ENCODE data around the gene NT5DC3. TPM values are rescaled to one million over a fixed set of nuclear protein-coding genes. Genes with fewer than 3 reads are reported as not detected.

The NT5DC3 gene
- total RNA-seq, 1 experiment from 2014 or later = 12.5 TPM

GRCh38 chr12:103748875-103749274 is 92.2 kb downstream of the NT5DC3 start:
- Mint-ChIP-seq H3K4me3 (no peak overlapping the region), H3K4me1 (peaks cover 10% of the 10 kb centered on the region), H3K9me3 (no peaks in the 10 kb centered on the region), H3K36me3 (no peaks in the 10 kb centered on the region), H3K27me3 (ENCODE audit: low read depth) (no peaks in the 10 kb centered on the region; the same call in 1 of the 2 replicates), H3K27ac (no peak overlapping the region)
- POLR2A ChIA-PET = no interaction called here
- CTCF ChIA-PET = no interaction called here
- no peak for ATAC-seq
- DNase-seq (ENCODE audit: low spot score) = no peak
- TF ChIP-seq, protein P1, sequence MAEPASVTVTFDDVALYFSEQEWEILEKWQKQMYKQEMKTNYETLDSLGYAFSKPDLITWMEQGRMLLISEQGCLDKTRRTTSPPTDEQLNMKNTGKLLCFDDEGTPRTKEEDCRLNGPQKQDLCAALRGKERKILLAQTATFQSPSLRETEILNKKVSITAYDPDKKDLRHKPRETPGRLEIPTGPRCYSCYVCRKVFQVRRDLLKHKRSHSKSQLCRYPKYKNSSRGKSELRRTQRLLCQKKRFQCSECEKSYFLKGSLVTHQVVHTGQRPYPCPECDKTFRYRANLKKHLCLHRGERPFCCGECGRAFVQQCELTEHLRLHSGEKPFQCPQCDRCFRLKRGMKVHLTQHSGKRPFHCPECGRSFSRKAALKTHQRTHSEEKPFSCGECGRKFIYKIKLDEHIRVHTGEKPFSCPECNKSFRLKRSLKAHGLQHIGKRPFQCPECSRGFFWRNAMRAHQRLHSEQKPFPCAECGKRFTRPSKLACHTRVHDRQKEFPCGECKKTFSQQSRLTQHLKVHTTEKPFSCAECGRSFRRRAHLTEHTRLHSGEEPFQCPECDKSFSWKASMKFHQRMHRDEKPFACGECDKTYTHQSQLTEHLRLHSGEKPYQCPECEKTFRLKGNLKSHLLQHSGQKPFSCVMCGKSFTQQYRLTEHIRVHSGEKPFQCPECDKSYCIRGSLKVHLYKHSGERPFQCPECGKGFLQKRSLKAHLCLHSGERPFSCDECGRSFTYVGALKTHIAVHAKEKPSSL (CRISPR knock-in tag; conservative IDR thresholded peaks at IDR 0.05) = no peak
- TF ChIP-seq, protein P2, sequence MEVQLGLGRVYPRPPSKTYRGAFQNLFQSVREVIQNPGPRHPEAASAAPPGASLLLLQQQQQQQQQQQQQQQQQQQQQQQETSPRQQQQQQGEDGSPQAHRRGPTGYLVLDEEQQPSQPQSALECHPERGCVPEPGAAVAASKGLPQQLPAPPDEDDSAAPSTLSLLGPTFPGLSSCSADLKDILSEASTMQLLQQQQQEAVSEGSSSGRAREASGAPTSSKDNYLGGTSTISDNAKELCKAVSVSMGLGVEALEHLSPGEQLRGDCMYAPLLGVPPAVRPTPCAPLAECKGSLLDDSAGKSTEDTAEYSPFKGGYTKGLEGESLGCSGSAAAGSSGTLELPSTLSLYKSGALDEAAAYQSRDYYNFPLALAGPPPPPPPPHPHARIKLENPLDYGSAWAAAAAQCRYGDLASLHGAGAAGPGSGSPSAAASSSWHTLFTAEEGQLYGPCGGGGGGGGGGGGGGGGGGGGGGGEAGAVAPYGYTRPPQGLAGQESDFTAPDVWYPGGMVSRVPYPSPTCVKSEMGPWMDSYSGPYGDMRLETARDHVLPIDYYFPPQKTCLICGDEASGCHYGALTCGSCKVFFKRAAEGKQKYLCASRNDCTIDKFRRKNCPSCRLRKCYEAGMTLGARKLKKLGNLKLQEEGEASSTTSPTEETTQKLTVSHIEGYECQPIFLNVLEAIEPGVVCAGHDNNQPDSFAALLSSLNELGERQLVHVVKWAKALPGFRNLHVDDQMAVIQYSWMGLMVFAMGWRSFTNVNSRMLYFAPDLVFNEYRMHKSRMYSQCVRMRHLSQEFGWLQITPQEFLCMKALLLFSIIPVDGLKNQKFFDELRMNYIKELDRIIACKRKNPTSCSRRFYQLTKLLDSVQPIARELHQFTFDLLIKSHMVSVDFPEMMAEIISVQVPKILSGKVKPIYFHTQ (CRISPR knock-in tag; IDR thresholded peaks at IDR 0.05) = no peak
- TF ChIP-seq ZNF317 (CRISPR knock-in tag; IDR thresholded peaks at IDR 0.05; ENCODE audit: borderline replicate concordance, low read depth) (no peak), TEAD1 (CRISPR knock-in tag; IDR thresholded peaks at IDR 0.05) (no peak), FOXJ3 (CRISPR knock-in tag; IDR thresholded peaks at IDR 0.05; ENCODE audit: borderline replicate concordance) (no peak)

GRCh38 chr12:103748002-103748401 is 93.0 kb downstream of the NT5DC3 start:
- no peak overlapping the region for H3K27ac Mint-ChIP-seq
- ChIA-PET CTCF (no interaction called here), POLR2A (no interaction called here)
- no peaks in the 10 kb centered on the region for H3K9me3 Mint-ChIP-seq
- ATAC-seq (no peak), DNase-seq (ENCODE audit: low spot score) (no peak)
- H3K36me3 Mint-ChIP-seq = no peaks in the 10 kb centered on the region
- H3K27me3 Mint-ChIP-seq (ENCODE audit: low read depth) = no peaks in the 10 kb centered on the region; the same call in 1 of the 2 replicates
- TF ChIP-seq FOXP1 (CRISPR knock-in tag; IDR thresholded peaks at IDR 0.05; ENCODE audit: borderline replicate concordance) (no peak), ZNF532 (CRISPR knock-in tag; IDR thresholded peaks at IDR 0.05; ENCODE audit: borderline replicate concordance) (no peak), JAZF1 (CRISPR knock-in tag; IDR thresholded peaks at IDR 0.05) (no peak), NFE2L1 (CRISPR knock-in tag; IDR thresholded peaks at IDR 0.05) (no peak), RORB (CRISPR knock-in tag; IDR thresholded peaks at IDR 0.05) (no peak), PRRX2 (CRISPR knock-in tag; IDR thresholded peaks at IDR 0.05) (no peak), CBFB (CRISPR knock-in tag; IDR thresholded peaks at IDR 0.05; ENCODE audit: low read depth) (no peak)
- TF ChIP-seq, protein P3, sequence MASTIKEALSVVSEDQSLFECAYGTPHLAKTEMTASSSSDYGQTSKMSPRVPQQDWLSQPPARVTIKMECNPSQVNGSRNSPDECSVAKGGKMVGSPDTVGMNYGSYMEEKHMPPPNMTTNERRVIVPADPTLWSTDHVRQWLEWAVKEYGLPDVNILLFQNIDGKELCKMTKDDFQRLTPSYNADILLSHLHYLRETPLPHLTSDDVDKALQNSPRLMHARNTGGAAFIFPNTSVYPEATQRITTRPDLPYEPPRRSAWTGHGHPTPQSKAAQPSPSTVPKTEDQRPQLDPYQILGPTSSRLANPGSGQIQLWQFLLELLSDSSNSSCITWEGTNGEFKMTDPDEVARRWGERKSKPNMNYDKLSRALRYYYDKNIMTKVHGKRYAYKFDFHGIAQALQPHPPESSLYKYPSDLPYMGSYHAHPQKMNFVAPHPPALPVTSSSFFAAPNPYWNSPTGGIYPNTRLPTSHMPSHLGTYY (CRISPR knock-in tag; IDR thresholded peaks at IDR 0.05) = no peak
- no peak overlapping the region for H3K4me3 Mint-ChIP-seq
- peaks cover 10% of the 10 kb centered on the region for H3K4me1 Mint-ChIP-seq

All from WTC11 (cell line).